B cell (primary cell): ENCODE results near the gene HOXA3. TPM values are rescaled to one million over a fixed set of nuclear protein-coding genes. Genes with fewer than 3 reads are reported as not detected.
A peak's percentile ranks its signal among the peaks of the same experiment; 100 is the strongest.

Experiments used
- ATAC-seq: fragments of 200-7000 bp; cut with Tn5 transposase; one replicate; pipeline ENCODE4 v1.10.0; 2021; ENCODE audit warnings: low read depth, mild to moderate bottlenecking, moderate number of reproducible peaks, moderate library complexity
- CTCF ChIA-PET: fragments of 350-600 bp; sonication (Branson Sonifier 250); formaldehyde crosslinking; loops from one replicate; lab custom pipeline; 2021; ENCODE audit warnings: antibody characterized with exemption, inconsistent platforms; lab: Charles Lee
- POLR2A ChIA-PET: fragments of 350-600 bp; sonication (Branson Sonifier 250); formaldehyde crosslinking; loops from one replicate; lab custom pipeline; 2021; ENCODE audit warnings: antibody characterized with exemption; lab: Charles Lee
- DNase-seq: peaks from one replicate; pipeline ENCODE4 v3.0.0; 2013
- H2AFZ ChIP-seq: 2 replicates; pipeline ENCODE4 v1.6.1; 2012; ENCODE audit warnings: mild to moderate bottlenecking, low read depth, low read length; ENCODE audit not compliant: insufficient read depth, poor library complexity, severe bottlenecking
- H3K27ac ChIP-seq, 2 donors: 1 replicate in 1 of 2; 2 replicates in 1 of 2; pipeline ENCODE4 v1.5.1; 2012 to 2013; ENCODE audit warnings: low read length in 2 of 2, mild to moderate bottlenecking in 2 of 2, moderate library complexity in 1 of 2
- H3K27me3 ChIP-seq, 4 experiments: fragments of 200-600 bp in 1 of 4; sonication (generic) in 1 of 4; replicated peaks in 1 of 4; 1 replicate in 2 of 4; 2 replicates in 2 of 4; pipeline versions ENCODE4 v1.6.1 to v1.7.0; 2013 to 2016; ENCODE audit warnings: low read length in 3 of 4, mild to moderate bottlenecking in 2 of 4, mixed read lengths in 1 of 4, moderate library complexity in 1 of 4; ENCODE audit not compliant: insufficient read depth in 4 of 4, control insufficient read depth in 3 of 4; ENCODE audit errors: control extremely low read depth in 1 of 4
- H3K36me3 ChIP-seq, 2 experiments: replicated peaks in 1 of 2; 1 replicate in 1 of 2; 2 replicates in 1 of 2; pipeline versions ENCODE4 v1.6.1 to v1.7.1; 2013; ENCODE audit warnings: low read length in 1 of 2; ENCODE audit not compliant: insufficient read depth in 2 of 2, control insufficient read depth in 1 of 2; ENCODE audit errors: control extremely low read depth in 1 of 2, extremely low read depth in 1 of 2
- H3K4me1 ChIP-seq, 2 donors: fragments of 200-600 bp in 1 of 2; sonication (generic) in 1 of 2; 1 replicate in 1 of 2; 2 replicates in 1 of 2; pipeline versions ENCODE4 v1.5.1 to v1.6.1; 2013 to 2017; ENCODE audit warnings: low read length in 2 of 2; ENCODE audit not compliant: control insufficient read depth in 2 of 2, insufficient read depth in 2 of 2
- H3K4me2 ChIP-seq: replicated peaks from 2 replicates; pipeline ENCODE3; 2012; ENCODE audit warnings: mild to moderate bottlenecking, low read depth, low read length; ENCODE audit not compliant: poor library complexity, severe bottlenecking
- H3K4me3 ChIP-seq, 5 experiments: fragments of 200-600 bp in 1 of 5; sonication (generic) in 1 of 5; 1 replicate in 3 of 5; 2 replicates in 2 of 5; pipeline versions ENCODE4 v1.5.1 to v1.7.0; 2011 to 2016; ENCODE audit warnings: low read length in 4 of 5, mild to moderate bottlenecking in 4 of 5, low read depth in 2 of 5, control low read depth in 1 of 5, moderate library complexity in 1 of 5; ENCODE audit not compliant: insufficient read depth in 1 of 5; ENCODE audit errors: control extremely low read depth in 1 of 5, extremely low read depth in 1 of 5
- H3K79me2 ChIP-seq: fragments of 200-600 bp; sonication (generic); one replicate; pipeline ENCODE4 v1.6.0; 2016; ENCODE audit warnings: low read length; ENCODE audit not compliant: control insufficient read depth, insufficient read depth
- H3K9ac ChIP-seq: fragments of 200-600 bp; sonication (generic); 2 replicates; pipeline ENCODE4 v1.6.1; 2017; ENCODE audit warnings: mild to moderate bottlenecking, low read length, moderate library complexity
- H3K9me3 ChIP-seq, 3 donors: one replicate each; pipeline versions ENCODE4 v1.6.1 to v1.7.1; 2013; ENCODE audit warnings: low read length in 2 of 3; ENCODE audit not compliant: control insufficient read depth in 2 of 3, insufficient read depth in 1 of 3; ENCODE audit errors: control extremely low read depth in 1 of 3
- H4K20me1 ChIP-seq: 2 replicates; pipeline ENCODE4 v1.6.0; 2012; ENCODE audit warnings: mild to moderate bottlenecking, low read length; ENCODE audit not compliant: insufficient read depth, control insufficient read depth, poor library complexity, severe bottlenecking
- H3K27ac Mint-ChIP-seq: one replicate; pipeline ENCODE4 v1.8.0; 2021; ENCODE audit warnings: mixed read lengths
- H3K27me3 Mint-ChIP-seq: one replicate; pipeline ENCODE4 v1.8.0; 2021; ENCODE audit warnings: mixed read lengths
- H3K4me1 Mint-ChIP-seq: one replicate; pipeline ENCODE4 v1.8.0; 2021; ENCODE audit warnings: mixed read lengths
- H3K4me3 Mint-ChIP-seq: one replicate; pipeline ENCODE4 v1.8.0; 2021; ENCODE audit warnings: mixed read lengths
- H3K9me3 Mint-ChIP-seq: one replicate; pipeline ENCODE4 v1.8.0; 2022; ENCODE audit warnings: mixed read lengths; ENCODE audit not compliant: insufficient read depth
- EZH2 ChIP-seq: IDR thresholded peaks from 2 replicates; pipeline ENCODE4 v1.6.1; 2012; ENCODE audit warnings: borderline replicate concordance, low read depth, mild to moderate bottlenecking, moderate library complexity, low read length; ENCODE audit not compliant: insufficient read depth, poor library complexity, severe bottlenecking
- WGBS: methylation state at CpG from one replicate; pipeline ENCODE4 v1.1.5; 2013; ENCODE audit warnings: missing lambda C conversion rate; ENCODE audit not compliant: insufficient coverage; 5-methylcytosine and 5-hydroxymethylcytosine counted together
- intact Hi-C: fragments of 100-400 bp; cut with micrococcal nuclease; formaldehyde crosslinking; loops from one replicate; pipeline ENCODE4 v1.10.0; 2022
- polyA plus RNA-seq: library from polyadenylated mRNA; depleted of rRNA; stranded (reverse); fragments of >200 nt; gene quantifications from 2 replicates; pipeline ENCODE4 v1.2.3, GENCODE V29; 2012
- total RNA-seq, 2 donors: library from RNA; stranded (reverse); fragments of 120-200 nt in 1 of 2; gene quantifications; 1 replicate in 1 of 2; 2 replicates in 1 of 2; pipeline versions ENCODE4 v1.2.3 to v1.2.4, GENCODE V29; 2013 to 2022
- TF ChIP-seq, protein P1 (sequence below): fragments of 200-600 bp; IDR thresholded peaks from one replicate; pipeline ENCODE4 v1.8.0; 2022; ENCODE audit warnings: antibody characterized with exemption, mild to moderate bottlenecking

Gene HOXA3
- total and polyA plus RNA-seq, 2 donors (not counting 1 experiment from before 2014, with no cell fraction given), result 0.07 TPM; not detected in 1

DNA sequence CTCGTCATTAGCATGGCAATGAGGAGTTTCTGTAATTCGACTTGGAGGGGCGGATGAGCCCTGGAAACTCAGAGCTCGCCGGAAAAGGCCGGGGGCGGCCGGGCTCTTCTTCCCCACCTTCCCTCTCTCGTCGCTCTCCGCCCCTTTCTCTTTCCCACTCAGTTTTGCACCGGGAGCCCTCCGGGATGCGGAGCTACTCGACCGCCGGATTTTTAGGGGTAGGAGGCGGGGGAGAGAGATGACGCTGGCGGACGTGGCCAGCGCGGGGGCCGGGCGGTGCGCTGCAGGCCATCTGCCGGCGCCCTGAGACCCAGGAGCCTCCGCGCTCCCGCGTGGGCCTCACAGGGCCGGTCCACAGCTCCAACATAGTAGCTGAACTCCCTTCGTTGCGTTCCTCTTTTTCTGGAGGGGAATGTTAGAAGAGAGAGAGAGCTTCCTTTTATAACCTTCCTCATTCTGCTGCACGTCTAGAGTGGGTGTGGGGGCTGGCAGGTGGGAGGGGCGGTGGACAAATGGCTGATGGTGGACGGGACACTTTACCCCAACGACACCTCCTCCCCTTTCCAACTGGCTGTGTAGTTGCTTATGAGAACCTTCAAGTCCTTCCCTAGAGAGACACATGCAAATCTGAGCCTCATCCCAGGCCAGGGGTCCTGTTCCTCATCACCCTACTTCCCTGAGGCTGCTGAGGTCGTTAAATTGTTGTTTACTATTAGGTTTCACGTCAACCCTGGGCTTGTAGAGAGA, 55.4 kb downstream of the HOXA3 start:
- Histone ChIP-seq H3K27ac (peak overlapping the region in 1 of 2 donors; percentile 2), H3K4me3 (peak overlapping the region; percentile 68 to 91 (median 79)), H3K36me3 (no peaks in the 10 kb centered on the region), H3K9ac (peak overlapping the region; percentile 91), H2AFZ (peak overlapping the region; percentile 93), H3K79me2 (no peaks in the 10 kb centered on the region), H3K27me3 (peaks cover 0 to 80% (median 49%) of the 10 kb centered on the region in 4 experiments), H3K4me2 (peak overlapping the region; percentile 97), H3K9me3 (peaks cover 0 to 21% (median 0%) of the 10 kb centered on the region in 3 donors), H3K4me1 (peaks cover 34 to 40% of the 10 kb centered on the region in 2 donors), H4K20me1 (peaks cover 12% of the 10 kb centered on the region)
- CTCF ChIA-PET, result interaction anchor here (0.7 to 1.0 kb wide), 4 partner anchors 54 to 416 kb away, joined by 3 to 4 read pairs (median 4); no protein-coding TSS in a partner anchor
- Mint-ChIP-seq H3K4me1 (peaks cover 35% of the 10 kb centered on the region), H3K27me3 (peaks cover 59% of the 10 kb centered on the region), H3K4me3 (peak overlapping the region; percentile 88), H3K27ac (peak overlapping the region; percentile 68), H3K9me3 (no peaks in the 10 kb centered on the region)
- POLR2A ChIA-PET, result interaction anchor here (0.6 to 0.7 kb wide), 2 partner anchors 433 to 1458 kb away, joined by 5 to 11 read pairs; no protein-coding TSS in a partner anchor
- ATAC-seq (no peak), DNase-seq (peak; percentile 49)
- no peak for TF ChIP-seq EZH2
- TF ChIP-seq, protein P1, sequence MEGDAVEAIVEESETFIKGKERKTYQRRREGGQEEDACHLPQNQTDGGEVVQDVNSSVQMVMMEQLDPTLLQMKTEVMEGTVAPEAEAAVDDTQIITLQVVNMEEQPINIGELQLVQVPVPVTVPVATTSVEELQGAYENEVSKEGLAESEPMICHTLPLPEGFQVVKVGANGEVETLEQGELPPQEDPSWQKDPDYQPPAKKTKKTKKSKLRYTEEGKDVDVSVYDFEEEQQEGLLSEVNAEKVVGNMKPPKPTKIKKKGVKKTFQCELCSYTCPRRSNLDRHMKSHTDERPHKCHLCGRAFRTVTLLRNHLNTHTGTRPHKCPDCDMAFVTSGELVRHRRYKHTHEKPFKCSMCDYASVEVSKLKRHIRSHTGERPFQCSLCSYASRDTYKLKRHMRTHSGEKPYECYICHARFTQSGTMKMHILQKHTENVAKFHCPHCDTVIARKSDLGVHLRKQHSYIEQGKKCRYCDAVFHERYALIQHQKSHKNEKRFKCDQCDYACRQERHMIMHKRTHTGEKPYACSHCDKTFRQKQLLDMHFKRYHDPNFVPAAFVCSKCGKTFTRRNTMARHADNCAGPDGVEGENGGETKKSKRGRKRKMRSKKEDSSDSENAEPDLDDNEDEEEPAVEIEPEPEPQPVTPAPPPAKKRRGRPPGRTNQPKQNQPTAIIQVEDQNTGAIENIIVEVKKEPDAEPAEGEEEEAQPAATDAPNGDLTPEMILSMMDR, result no peak
- intact Hi-C loops, result loop anchor here (1.0 to 5.0 kb wide), 6 partner anchors 34 to 1235 kb away; partner anchors contain the start of gene SKAP2
- under 1% methylated on average over 20 of the region's 41 CpGs for WGBS
